H9 (cell line): ENCODE results near the gene CD48. TPM values are rescaled to one million over a fixed set of nuclear protein-coding genes. Genes with fewer than 3 reads are reported as not detected.

Source experiments
- DNase-seq: peaks from one replicate; pipeline ENCODE4 v3.0.0-alpha.2; 2017
- H2AFZ ChIP-seq: one replicate; pipeline ENCODE4 v1.6.1; 2013; ENCODE audit warnings: mild to moderate bottlenecking, low read length, control low read depth, moderate library complexity
- H2AK5ac ChIP-seq: 2 replicates; pipeline ENCODE4 v1.6.1; 2013; ENCODE audit warnings: low read length, control low read depth, mixed read lengths; ENCODE audit not compliant: insufficient read length
- H2BK120ac ChIP-seq: one replicate; pipeline ENCODE4 v1.6.1; 2013; ENCODE audit warnings: low read depth, mild to moderate bottlenecking, low read length, control low read depth, inconsistent platforms; ENCODE audit not compliant: poor library complexity, severe bottlenecking
- H2BK12ac ChIP-seq: 2 replicates; pipeline ENCODE4 v1.6.1; 2013; ENCODE audit warnings: low read length, control low read depth, mixed read lengths, low read depth; ENCODE audit not compliant: insufficient read length
- H2BK15ac ChIP-seq: 2 replicates; pipeline ENCODE4 v1.6.1; 2013; ENCODE audit warnings: low read depth, low read length, control low read depth
- H2BK20ac ChIP-seq: one replicate; pipeline ENCODE4 v1.6.1; 2013; ENCODE audit warnings: low read depth, mild to moderate bottlenecking, low read length, control low read depth, inconsistent platforms; ENCODE audit not compliant: poor library complexity, severe bottlenecking
- H2BK5ac ChIP-seq: 2 replicates; pipeline ENCODE4 v1.6.1; 2013; ENCODE audit warnings: low read length, control low read depth, mixed read lengths; ENCODE audit not compliant: insufficient read length
- H3K14ac ChIP-seq: 2 replicates; pipeline ENCODE4 v1.6.1; 2013; ENCODE audit warnings: low read length, control low read depth; ENCODE audit not compliant: insufficient read depth
- H3K18ac ChIP-seq: 2 replicates; pipeline ENCODE4 v1.6.1; 2013; ENCODE audit warnings: low read depth, mild to moderate bottlenecking, mixed read lengths, low read length, control low read depth; ENCODE audit not compliant: insufficient read length
- H3K23ac ChIP-seq: 2 replicates; pipeline ENCODE4 v1.6.1; 2013; ENCODE audit warnings: low read length, control low read depth, mixed read lengths, low read depth; ENCODE audit not compliant: insufficient read length
- H3K23me2 ChIP-seq: 2 replicates; pipeline ENCODE4 v1.6.1; 2013; ENCODE audit warnings: low read depth, mild to moderate bottlenecking, mixed read lengths, low read length, control low read depth; ENCODE audit not compliant: insufficient read length, poor library complexity, severe bottlenecking
- H3K27ac ChIP-seq: 2 replicates; pipeline ENCODE4 v1.5.1; 2013; ENCODE audit warnings: low read length, control low read depth, mixed read lengths, low read depth; ENCODE audit not compliant: insufficient read length
- H3K27me3 ChIP-seq: 2 replicates; pipeline ENCODE4 v1.6.1; 2013; ENCODE audit warnings: low read length, control low read depth, inconsistent platforms; ENCODE audit not compliant: insufficient read depth
- H3K4ac ChIP-seq: 2 replicates; pipeline ENCODE4 v1.6.1; 2013; ENCODE audit warnings: low read depth, mild to moderate bottlenecking, control low read depth, inconsistent platforms, low read length, moderate library complexity
- H3K4me1 ChIP-seq: 2 replicates; pipeline ENCODE4 v1.6.1; 2013; ENCODE audit warnings: low read length, control low read depth, inconsistent platforms; ENCODE audit not compliant: insufficient read depth
- H3K4me2 ChIP-seq: 2 replicates; pipeline ENCODE4 v1.6.1; 2013; ENCODE audit warnings: low read length, control low read depth, mixed read lengths; ENCODE audit not compliant: insufficient read length, insufficient read depth
- H3K56ac ChIP-seq: 2 replicates; pipeline ENCODE4 v1.6.1; 2013; ENCODE audit warnings: low read depth, mild to moderate bottlenecking, mixed read lengths, low read length, control low read depth; ENCODE audit not compliant: insufficient read length
- H3K79me1 ChIP-seq: 2 replicates; pipeline ENCODE4 v1.6.1; 2013; ENCODE audit warnings: low read depth, mild to moderate bottlenecking, moderate library complexity, low read length, control low read depth, inconsistent platforms; ENCODE audit not compliant: insufficient read depth, poor library complexity, severe bottlenecking
- H3K79me2 ChIP-seq: 2 replicates; pipeline ENCODE4 v1.6.1; 2013; ENCODE audit warnings: low read length, control low read depth, inconsistent platforms; ENCODE audit not compliant: insufficient read depth
- H3K9ac ChIP-seq: 2 replicates; pipeline ENCODE4 v1.6.1; 2013; ENCODE audit warnings: low read length, control low read depth, mixed read lengths; ENCODE audit not compliant: insufficient read length; ENCODE audit errors: extremely low read depth
- H3K9me3 ChIP-seq: one replicate; pipeline ENCODE4 v1.6.1; 2013; ENCODE audit warnings: low read depth, low read length, inconsistent platforms; ENCODE audit not compliant: control insufficient read depth
- H3T11ph ChIP-seq: one replicate; pipeline ENCODE4 v1.6.1; 2013; ENCODE audit warnings: mild to moderate bottlenecking, low read length, control low read depth, inconsistent platforms
- H4K20me1 ChIP-seq: one replicate; pipeline ENCODE4 v1.6.1; 2013; ENCODE audit not compliant: control insufficient read depth, insufficient read length, insufficient read depth
- H4K5ac ChIP-seq: 2 replicates; pipeline ENCODE4 v1.6.1; 2013; ENCODE audit warnings: low read depth, mild to moderate bottlenecking, mixed read lengths, low read length, control low read depth; ENCODE audit not compliant: insufficient read length
- H4K8ac ChIP-seq: replicated peaks from 2 replicates; pipeline ENCODE4 v1.6.1; 2013; ENCODE audit warnings: low read length, control low read depth, mixed read lengths, low read depth; ENCODE audit not compliant: insufficient read length
- H4K91ac ChIP-seq: 2 replicates; pipeline ENCODE4 v1.6.1; 2013; ENCODE audit warnings: low read depth, mild to moderate bottlenecking, moderate library complexity, mixed read lengths, low read length, control low read depth; ENCODE audit not compliant: insufficient read length
- H3K27ac Mint-ChIP-seq, 3 experiments: 2 replicates in 2 of 3; 3 replicates in 1 of 3; pipeline ENCODE4 v1.8.0; 2020 to 2021; ENCODE audit warnings: mixed read lengths in 3 of 3, mild to moderate bottlenecking in 1 of 3, moderate library complexity in 1 of 3
- H3K27me3 Mint-ChIP-seq: 2 replicates; pipeline ENCODE4 v1.8.0; 2021; ENCODE audit warnings: low read depth, mild to moderate bottlenecking, moderate library complexity, mixed read lengths
- H3K36me3 Mint-ChIP-seq, 3 experiments: 2 replicates in 2 of 3; 3 replicates in 1 of 3; pipeline ENCODE4 v1.8.0; 2020 to 2021; ENCODE audit warnings: low read depth in 3 of 3, mixed read lengths in 3 of 3; ENCODE audit not compliant: insufficient read depth in 1 of 3
- H3K4me1 Mint-ChIP-seq, 2 experiments: 2 replicates each; pipeline ENCODE4 v1.8.0; 2020; ENCODE audit warnings: mixed read lengths in 2 of 2
- H3K4me3 Mint-ChIP-seq, 2 experiments: 2 replicates in 1 of 2; 3 replicates in 1 of 2; pipeline ENCODE4 v1.8.0; 2020 to 2021; ENCODE audit warnings: mild to moderate bottlenecking in 2 of 2, mixed read lengths in 2 of 2, moderate library complexity in 1 of 2
- H3K9me3 Mint-ChIP-seq, 2 experiments: 2 replicates in 1 of 2; 3 replicates in 1 of 2; pipeline ENCODE4 v1.8.0; 2020; ENCODE audit warnings: mild to moderate bottlenecking in 2 of 2, mixed read lengths in 2 of 2, moderate library complexity in 1 of 2
- CTCF ChIP-seq: fragments of 200-600 bp; sonication (generic); conservative IDR thresholded peaks from 3 replicates; pipeline ENCODE4 v1.8.0; 2021; ENCODE audit warnings: antibody characterized with exemption, mild to moderate bottlenecking
- WGBS: extraction: QIAGEN DNeasy Blood & Tissue Kit; methylation state at CpG from one replicate; pipeline ENCODE4 v1.1.7; 2013; ENCODE audit warnings: missing lambda C conversion rate, low lambda C conversion rate, mixed read lengths; ENCODE audit not compliant: insufficient read length; ENCODE audit errors: extremely low coverage; 5-methylcytosine and 5-hydroxymethylcytosine counted together
- total RNA-seq: library from RNA; stranded (reverse); gene quantifications from 2 replicates; pipeline ENCODE4 v1.2.1, GENCODE V29; 2021

CD48 gene
- total RNA-seq, 1 experiment from 2014 or later = not detected

DNA sequence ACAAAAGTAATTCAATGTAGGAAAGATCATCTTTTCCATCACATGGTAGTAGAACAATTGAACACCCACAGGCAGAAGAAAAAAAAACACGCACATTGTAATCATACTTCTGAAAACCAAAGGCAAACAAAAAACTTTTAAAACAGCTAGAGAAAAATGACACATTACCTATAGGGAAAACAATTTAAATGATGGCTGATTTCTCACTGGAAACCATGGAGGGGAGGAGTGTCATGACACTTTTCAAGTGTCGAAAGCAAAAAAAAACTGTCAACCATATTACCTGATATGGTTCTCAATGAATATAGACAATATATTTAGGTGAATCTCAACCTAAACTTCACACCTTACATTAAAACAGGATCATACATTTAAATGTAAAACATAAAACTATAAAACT, 26.6 kb upstream of the CD48 start:
- no peak overlapping the region for H2BK5ac ChIP-seq
- H3K23me2 ChIP-seq = no peaks in the 10 kb centered on the region
- no peak overlapping the region for H2AFZ ChIP-seq
- H2BK20ac ChIP-seq = no peak overlapping the region
- Mint-ChIP-seq H3K36me3 (peaks cover 4 to 27% (median 9%) of the 10 kb centered on the region in 3 experiments; a peak in 5 of 7 replicates), H3K4me3 (no peak overlapping the region), H3K27me3 (peaks cover 4% of the 10 kb centered on the region), H3K9me3 (peaks cover 18 to 22% of the 10 kb centered on the region in 2 experiments), H3K27ac (no peak overlapping the region), H3K4me1 (peaks cover 5 to 6% of the 10 kb centered on the region in 2 experiments; a peak in 1 of 4 replicates)
- H4K91ac ChIP-seq = no peak overlapping the region
- no peak for TF ChIP-seq CTCF
- no peak overlapping the region for H3K56ac ChIP-seq
- no peak overlapping the region for H3T11ph ChIP-seq
- no peak overlapping the region for H3K18ac ChIP-seq
- H3K9me3 ChIP-seq = no peaks in the 10 kb centered on the region
- H3K23ac ChIP-seq = no peak overlapping the region
- no peak overlapping the region for H3K14ac ChIP-seq
- no peak overlapping the region for H2BK15ac ChIP-seq
- no peak overlapping the region for H3K4me2 ChIP-seq
- H2AK5ac ChIP-seq = no peak overlapping the region
- no peak overlapping the region for H2BK12ac ChIP-seq
- no peak for DNase-seq
- H4K5ac ChIP-seq = no peak overlapping the region
- H4K20me1 ChIP-seq = no peaks in the 10 kb centered on the region
- no peak overlapping the region for H4K8ac ChIP-seq
- H3K79me2 ChIP-seq = no peaks in the 10 kb centered on the region
- H3K79me1 ChIP-seq = no peaks in the 10 kb centered on the region
- H3K27me3 ChIP-seq = no peaks in the 10 kb centered on the region
- no peak overlapping the region for H3K9ac ChIP-seq
- WGBS = no CpG with 5 or more reads among the region's 2 CpGs
- H3K27ac ChIP-seq = no peak overlapping the region
- no peak overlapping the region for H3K4ac ChIP-seq
- H2BK120ac ChIP-seq = no peak overlapping the region
- H3K4me1 ChIP-seq = no peaks in the 10 kb centered on the region; the same call in 1 of the 2 replicates
